Smooth muscle cell (in vitro differentiated cells): Measurements from ENCODE around the gene SH3D19. TPM values are rescaled to one million over a fixed set of nuclear protein-coding genes. Genes with fewer than 3 reads are reported as not detected.
A peak's percentile ranks its signal among the peaks of the same experiment; 100 is the strongest.

Source experiments
- DNase-seq: peaks from one replicate; lab custom pipeline; 2025; ENCODE audit not compliant: unreplicated experiment; lab: John Stamatoyannopoulos, UW
- H2AFZ ChIP-seq: fragments of 200-600 bp; sonication (generic); 2 replicates; pipeline ENCODE4 v1.6.0; 2016; ENCODE audit warnings: antibody characterized with exemption, low read depth, mild to moderate bottlenecking
- H3F3A ChIP-seq: fragments of 200-600 bp; sonication (generic); 2 replicates; pipeline ENCODE4 v1.6.0; 2017; ENCODE audit warnings: antibody characterized with exemption, low read depth
- H3K27ac ChIP-seq: fragments of 200-600 bp; sonication (generic); 2 replicates; pipeline ENCODE4 v1.5.1; 2016; ENCODE audit warnings: low read depth, mild to moderate bottlenecking
- H3K27me3 ChIP-seq: fragments of 200-600 bp; sonication (generic); 2 replicates; pipeline ENCODE4 v1.6.1; 2016; ENCODE audit warnings: low read depth, mild to moderate bottlenecking
- H3K36me3 ChIP-seq: fragments of 200-600 bp; sonication (generic); 2 replicates; pipeline ENCODE4 v1.5.1; 2016; ENCODE audit warnings: low read depth
- H3K4me1 ChIP-seq: fragments of 200-600 bp; sonication (generic); 2 replicates; pipeline ENCODE4 v1.5.1; 2016; ENCODE audit warnings: low read depth
- H3K4me2 ChIP-seq: fragments of 200-600 bp; sonication (generic); 2 replicates; pipeline ENCODE4 v1.6.0; 2016; ENCODE audit warnings: mild to moderate bottlenecking
- H3K4me3 ChIP-seq: fragments of 200-600 bp; sonication (generic); 2 replicates; pipeline ENCODE4 v1.5.1; 2016; ENCODE audit warnings: mild to moderate bottlenecking
- H3K79me2 ChIP-seq: fragments of 200-600 bp; sonication (generic); 2 replicates; pipeline ENCODE4 v1.6.0; 2016; ENCODE audit warnings: low read depth, mild to moderate bottlenecking
- H3K9ac ChIP-seq: fragments of 200-600 bp; sonication (generic); 2 replicates; pipeline ENCODE4 v1.6.0; 2016; ENCODE audit warnings: low read depth
- H3K9me3 ChIP-seq: fragments of 200-600 bp; sonication (generic); replicated peaks from 2 replicates; pipeline ENCODE4 v1.5.1; 2016; ENCODE audit warnings: low read depth
- H4K20me1 ChIP-seq: fragments of 200-600 bp; sonication (generic); 2 replicates; pipeline ENCODE4 v1.6.0; 2016; ENCODE audit warnings: low read depth
- CTCF ChIP-seq: fragments of 200-600 bp; sonication (generic); IDR thresholded peaks from 2 replicates; pipeline ENCODE4 v1.5.1; 2017; ENCODE audit warnings: borderline replicate concordance, mild to moderate bottlenecking, antibody characterized with exemption; ENCODE audit not compliant: insufficient read depth, poor library complexity, severe bottlenecking
- WGBS: methylation state at CpG from one replicate; pipeline ENCODE4 v1.1.7; 2016; ENCODE audit warnings: low lambda C conversion rate; 5-methylcytosine and 5-hydroxymethylcytosine counted together
- polyA plus RNA-seq: library from polyadenylated mRNA; unstranded; fragments of >200 nt; fragmentation: Nextera tagmentation; extraction: Ambion mirVana; gene quantifications from 2 replicates; pipeline ENCODE4 v1.2.1, GENCODE V29; 2016
- total RNA-seq: library from RNA; depleted of rRNA; stranded (reverse); fragments of >200 nt; gene quantifications from 2 replicates; pipeline ENCODE4 v1.2.3, GENCODE V29; 2014

SH3D19 gene
- total and polyA plus RNA-seq, 2 experiments from 2014 or later: 7.9 to 20.3 TPM

GRCh38 chr4:151329217-151330007 lies 4.0 kb upstream of the SH3D19 start:
- DNase-seq: no peak
- no peak for TF ChIP-seq CTCF

GRCh38 chr4:151325949-151326246 lies 493 bp upstream of the SH3D19 start:
- Histone ChIP-seq H3K36me3 (no peaks in the 10 kb centered on the region), H3K9me3 (no peaks in the 10 kb centered on the region), H3F3A (peaks cover 16% of the 10 kb centered on the region), H3K4me2 (peak overlapping the region; percentile 100), H2AFZ (peak overlapping the region; percentile 100), H3K27me3 (no peaks in the 10 kb centered on the region), H3K27ac (peak overlapping the region; percentile 76), H3K9ac (peak overlapping the region; percentile 66), H4K20me1 (no peaks in the 10 kb centered on the region), H3K79me2 (peaks cover 9% of the 10 kb centered on the region), H3K4me3 (peak overlapping the region; percentile 65), H3K4me1 (peaks cover 15% of the 10 kb centered on the region)
- 50% methylated on average over 6 of the region's 6 CpGs for WGBS
- no peak for DNase-seq
- TF ChIP-seq CTCF: no peak

More at GRCh38 chr4:151329217-151330007, 4.0 kb upstream of the SH3D19 start:
- no peaks in the 10 kb centered on the region for H4K20me1 ChIP-seq
- H3K4me1 ChIP-seq: peaks cover 4% of the 10 kb centered on the region
- no peak overlapping the region for H3K9ac ChIP-seq
- no peaks in the 10 kb centered on the region for H3K9me3 ChIP-seq
- H3K4me3 ChIP-seq: no peak overlapping the region
- peaks cover 2% of the 10 kb centered on the region for H3F3A ChIP-seq
- H3K27me3 ChIP-seq: no peaks in the 10 kb centered on the region
- no peaks in the 10 kb centered on the region for H3K36me3 ChIP-seq
- WGBS: 85% methylated on average over 4 of the region's 4 CpGs
- H3K79me2 ChIP-seq: no peaks in the 10 kb centered on the region
- no peak overlapping the region for H3K4me2 ChIP-seq
- no peak overlapping the region for H2AFZ ChIP-seq
- peak overlapping the region; percentile 5 for H3K27ac ChIP-seq

- Histone ChIP-seq H4K20me1 (no peaks in the 10 kb centered on the region), H3K9me3 (no peaks in the 10 kb centered on the region), H3K36me3 (no peaks in the 10 kb centered on the region), H3K27me3 (no peaks in the 10 kb centered on the region), H3K9ac (peak overlapping the region; percentile 66), H3K79me2 (peaks cover 20% of the 10 kb centered on the region), H3K4me1 (peaks cover 15% of the 10 kb centered on the region), H2AFZ (peak overlapping the region; percentile 100), H3F3A (peaks cover 16% of the 10 kb centered on the region), H3K27ac (peak overlapping the region; percentile 76), H3K4me3 (peak overlapping the region; percentile 65), H3K4me2 (peak overlapping the region; percentile 100)
- no peak for TF ChIP-seq CTCF
- peak; percentile 16 for DNase-seq
- WGBS: 4% methylated on average over 21 of the region's 21 CpGs
Observed at GRCh38 chr4:151324752-151325110, 674 bp downstream of the SH3D19 start.
